HuH-7 (cell line): ENCODE results near the gene GNAS.
"Not testable (repeated sequence)": the region's sequence is repeated elsewhere in the genome, so short reads cannot be mapped to it uniquely, and the experiment has no call there.

Experiments
- DNase-seq: peaks from one replicate; pipeline ENCODE4 v3.0.0; 2011; ENCODE audit warnings: low spot score

The GNAS gene

DNA sequence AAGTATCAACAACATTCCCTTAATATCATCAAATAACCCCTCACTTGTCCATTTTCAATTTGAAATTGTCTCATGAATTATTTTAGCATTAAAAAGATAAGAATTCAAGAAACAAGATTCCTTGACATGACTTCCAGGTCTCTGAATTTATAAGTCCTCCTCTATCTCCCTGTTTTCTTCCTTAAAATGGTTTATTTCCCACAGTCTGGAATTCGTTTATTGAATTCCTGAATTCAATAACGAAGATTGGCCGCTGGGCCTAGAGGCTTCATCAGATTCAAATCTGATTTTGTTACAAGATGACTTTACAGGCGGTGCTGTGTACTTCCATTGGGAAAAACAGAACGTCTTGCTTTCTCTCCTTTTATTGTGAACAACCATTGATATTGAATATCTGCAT lies 79.7 kb downstream of the GNAS start:
- no peak for DNase-seq

GRCh38 chr20:58938078-58938477 lies 85.6 kb downstream of the GNAS start:
- no peak for DNase-seq

DNA sequence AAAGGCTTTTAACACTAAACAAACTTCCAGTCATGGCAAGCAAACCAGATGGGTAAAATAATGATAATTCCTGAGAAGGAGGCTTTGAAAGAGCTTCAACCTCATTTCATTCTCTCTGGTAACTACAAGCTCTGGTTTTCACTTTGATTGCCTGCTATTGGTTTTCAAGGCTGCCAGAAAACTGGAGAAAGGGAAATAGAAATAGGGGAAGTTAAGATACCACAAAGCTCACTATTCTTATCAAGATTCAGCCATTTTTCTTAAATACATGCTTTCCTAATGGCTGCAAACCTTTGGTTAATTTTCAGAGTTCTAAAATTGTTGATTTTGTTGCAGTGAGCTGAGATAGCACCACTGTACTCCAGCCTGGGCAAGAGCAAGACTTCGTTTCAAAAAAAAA lies 86.0 kb downstream of the GNAS start:
- no peak for DNase-seq

- no peak for DNase-seq
These were observed 89.0 kb downstream of the GNAS start for GRCh38 chr20:58941471-58941870.

DNA sequence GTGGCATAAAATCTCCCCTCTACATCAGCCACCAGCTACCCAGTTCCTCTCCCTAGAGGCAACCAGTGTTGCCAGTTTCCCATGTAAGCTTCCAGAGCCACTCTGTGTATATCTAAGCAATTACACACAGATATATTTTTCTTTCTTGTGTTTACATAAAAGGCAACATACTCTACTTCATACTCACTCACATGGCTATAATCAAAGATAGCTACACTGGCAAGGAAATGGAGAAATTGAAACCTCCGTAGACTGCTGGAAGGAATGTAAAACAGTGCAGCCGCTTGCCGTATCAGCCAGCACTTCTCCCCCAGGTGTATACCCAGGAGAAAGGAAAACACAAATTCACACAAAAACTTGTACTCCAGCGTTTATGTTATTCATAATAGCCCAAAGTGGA lies 90.0 kb downstream of the GNAS start:
- no peak for DNase-seq

- no peak for DNase-seq
These were observed 92.1 kb downstream of the GNAS start for GRCh38 chr20:58944610-58945009.

- DNase-seq = no peak
These were observed 93.6 kb downstream of the GNAS start for GRCh38 chr20:58945965-58946631.

DNA sequence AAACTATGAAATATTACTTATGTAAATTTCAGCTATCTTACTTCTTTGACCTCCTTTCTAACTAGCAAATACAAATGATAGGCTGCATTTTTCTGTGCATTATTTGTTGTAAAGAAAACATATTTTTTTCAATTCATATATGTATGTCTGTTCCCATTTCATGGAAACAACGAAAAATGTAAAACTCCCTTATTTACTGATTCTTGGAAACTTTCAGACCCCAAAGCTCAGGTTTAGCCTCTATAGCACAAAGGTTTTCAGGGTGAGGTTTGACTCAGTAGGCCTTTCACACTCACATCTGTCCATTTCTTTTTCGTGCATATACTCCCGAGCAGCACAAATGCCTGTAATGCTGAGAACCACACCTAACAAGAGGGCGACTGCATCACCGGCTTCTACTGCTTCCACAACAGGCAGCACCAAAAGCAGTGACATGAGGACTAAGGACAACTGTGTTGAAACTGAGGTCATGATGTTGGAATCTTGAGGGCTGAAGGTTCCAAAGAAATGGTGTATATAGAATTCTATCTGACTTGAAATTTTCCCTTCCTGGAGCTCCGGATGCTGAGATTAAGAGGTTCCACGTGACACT lies 95.4 kb downstream of the GNAS start:
- not testable (repeated sequence) for DNase-seq

DNA sequence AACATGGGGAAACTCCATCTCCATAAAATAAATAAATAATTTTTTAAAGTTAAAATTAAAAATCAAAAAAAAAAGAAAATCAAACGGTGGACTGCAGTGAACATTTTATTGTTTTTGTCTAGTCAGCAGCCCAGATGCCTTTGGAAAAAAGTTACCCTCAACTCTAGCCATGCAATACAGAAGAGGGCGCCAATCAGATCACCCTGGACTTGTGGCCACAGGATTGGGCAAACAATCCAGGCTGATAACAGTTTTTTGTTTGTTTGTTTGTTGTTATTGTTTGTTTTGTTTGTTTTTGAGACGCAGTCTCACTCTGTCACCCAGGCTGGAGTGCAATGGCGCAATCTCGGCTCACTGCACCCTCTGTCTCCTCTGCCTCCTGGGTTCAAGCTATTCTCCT lies 98.1 kb downstream of the GNAS start:
- no peak for DNase-seq

- DNase-seq = no peak
These were observed 100.5 kb downstream of the GNAS start for GRCh38 chr20:58953050-58953449.

GRCh38 chr20:58956078-58956477 lies 103.6 kb downstream of the GNAS start:
- DNase-seq = no peak

GRCh38 chr20:58959652-58960051 lies 107.1 kb downstream of the GNAS start:
- DNase-seq = no peak
